ENCODE results near the gene SCRN1. TPM values are rescaled to one million over a fixed set of nuclear protein-coding genes. Genes with fewer than 3 reads are reported as not detected.
"Not testable (repeated sequence)": the region's sequence is repeated elsewhere in the genome, so short reads cannot be mapped to it uniquely, and the experiment has no call there.

The SCRN1 gene
- total RNA-seq, 1 donor from 2014 or later: 61.2 TPM

DNA sequence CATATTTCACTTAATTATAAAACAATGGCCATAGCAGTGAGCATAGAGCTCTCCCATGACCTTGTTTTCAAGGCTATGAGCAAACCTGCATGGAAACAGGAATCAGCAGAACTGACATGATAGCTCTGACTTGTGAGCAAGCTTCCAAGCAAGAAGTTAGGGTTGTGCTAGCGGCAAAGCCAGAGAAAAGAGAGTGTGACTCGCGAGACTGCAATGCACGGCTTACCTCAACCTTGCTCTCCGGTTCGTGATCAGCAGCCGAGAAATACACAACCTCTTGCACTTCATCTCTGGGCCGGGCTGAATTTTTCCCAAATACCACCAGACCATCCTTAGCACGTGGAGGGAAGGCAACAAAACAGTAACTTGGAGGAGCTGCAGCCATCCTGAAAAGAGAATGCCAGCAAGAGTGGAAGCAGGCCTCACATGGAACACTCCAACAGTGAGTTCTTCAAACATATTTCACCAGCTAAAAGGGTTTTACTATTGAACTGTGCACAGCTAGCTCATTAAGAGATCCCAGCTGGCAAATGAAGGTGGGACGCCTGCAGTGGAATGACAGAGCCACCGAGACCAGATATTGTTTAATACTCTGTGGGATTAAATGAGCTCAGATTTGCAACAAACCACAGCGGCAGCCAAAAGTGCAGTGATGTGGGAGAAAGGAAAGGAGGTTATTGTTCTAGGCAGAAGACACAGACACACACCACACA is 20.8 kb downstream of the SCRN1 start:
- DNase-seq (ENCODE audit: low spot score): no peak

DNA sequence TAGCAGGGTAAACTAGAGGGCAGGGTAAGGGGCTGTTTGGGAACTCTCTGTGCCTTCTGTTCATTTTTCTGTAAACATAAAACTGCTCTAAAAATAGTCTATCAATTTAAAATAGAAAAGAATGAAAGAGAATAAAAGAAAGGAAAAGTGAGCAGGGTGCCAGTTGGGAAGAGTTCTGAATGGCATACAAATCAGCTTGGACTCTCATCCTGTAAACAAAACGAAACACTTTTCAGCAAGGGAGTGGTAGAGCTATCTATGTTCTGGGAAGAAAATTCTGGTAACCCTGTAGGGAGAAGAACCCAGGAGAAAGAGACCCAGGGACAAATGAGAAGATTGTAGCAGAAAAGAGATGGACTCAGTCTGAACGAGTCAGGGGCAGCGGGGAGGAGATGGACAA is 24.6 kb downstream of the SCRN1 start:
- DNase-seq (ENCODE audit: low spot score): no peak

DNA sequence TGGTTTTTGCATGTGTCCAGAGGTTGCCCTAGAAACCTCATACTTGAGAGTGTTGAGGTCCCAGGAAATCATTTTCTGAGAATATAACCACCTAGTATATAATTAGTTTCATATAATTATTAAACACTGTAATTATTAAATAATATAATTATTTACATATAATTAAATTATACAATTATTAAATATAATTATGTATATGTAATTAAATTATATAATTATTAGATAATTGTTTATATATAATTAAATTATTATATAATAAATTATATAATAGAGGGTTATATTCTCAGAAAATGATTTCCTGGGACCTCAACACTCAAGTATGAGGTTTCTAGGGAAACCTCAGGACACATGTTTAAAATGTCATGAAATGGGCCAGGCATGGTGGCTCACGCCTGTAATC is 27.6 kb downstream of the SCRN1 start:
- DNase-seq (ENCODE audit: low spot score): no peak

DNA sequence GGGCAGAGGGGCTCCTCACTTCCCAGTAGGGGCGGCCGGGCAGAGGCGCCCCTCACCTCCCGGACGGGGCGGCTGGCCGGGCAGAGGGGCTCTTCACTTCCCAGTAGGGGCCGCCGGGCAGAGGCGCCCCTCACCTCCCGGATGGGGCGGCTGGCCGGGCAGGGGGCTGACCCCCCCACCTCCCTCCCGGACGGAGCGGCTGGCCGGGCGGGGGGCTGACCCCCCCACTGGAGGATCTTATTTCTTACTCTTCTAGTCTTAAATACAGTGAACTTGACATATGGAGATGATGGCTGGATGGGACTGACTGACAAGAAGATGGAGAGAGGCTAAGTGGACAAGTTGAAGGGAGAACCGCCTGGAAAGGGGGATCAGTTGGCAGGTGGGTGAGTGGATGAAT is 28.0 kb downstream of the SCRN1 start:
- DNase-seq (ENCODE audit: low spot score): not testable (repeated sequence)

DNA sequence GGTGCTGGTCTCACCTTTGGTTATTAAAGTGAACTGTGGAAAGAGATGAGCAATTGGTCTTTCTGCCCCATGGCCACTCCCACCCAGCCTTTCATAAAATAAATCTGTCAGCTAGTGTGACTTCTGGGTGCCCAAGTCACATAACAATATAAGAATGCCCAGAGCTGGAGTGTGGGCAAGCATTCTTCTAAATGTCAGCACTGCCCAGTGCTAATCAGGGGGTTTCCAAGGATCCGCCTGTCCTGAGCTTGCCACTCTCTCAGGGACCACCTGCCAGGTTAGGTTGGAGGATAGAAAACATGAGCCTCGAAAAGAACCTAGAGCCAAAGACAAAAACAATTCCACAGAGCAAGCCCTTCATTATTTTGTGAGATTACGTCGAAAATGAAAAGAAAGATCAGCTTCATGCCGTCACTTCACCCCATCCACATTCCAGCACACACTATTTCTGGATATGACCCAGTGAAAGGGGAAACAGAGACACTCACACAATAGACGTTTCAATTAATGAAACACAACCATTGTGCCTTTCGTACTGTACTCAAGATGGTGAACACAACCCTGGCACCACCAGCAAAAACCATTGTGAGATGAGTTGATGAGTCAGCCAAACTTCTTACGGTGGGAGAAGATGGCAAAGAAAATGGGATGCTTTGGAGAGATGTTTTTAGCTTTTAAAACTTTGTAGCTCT is 30.8 kb downstream of the SCRN1 start:
- DNase-seq (ENCODE audit: low spot score): no peak

- DNase-seq (ENCODE audit: low spot score): no peak
Observed at GRCh38 chr7:29957521-29958310, 31.9 kb downstream of the SCRN1 start.

- no peak for DNase-seq (ENCODE audit: low spot score)
Observed at GRCh38 chr7:29956487-29956836, 33.1 kb downstream of the SCRN1 start.

GRCh38 chr7:29955799-29956486 is 33.7 kb downstream of the SCRN1 start:
- no peak for DNase-seq (ENCODE audit: low spot score)

- no peak for DNase-seq (ENCODE audit: low spot score)
Observed at GRCh38 chr7:29955075-29955792, 34.4 kb downstream of the SCRN1 start.

- DNase-seq (ENCODE audit: low spot score): no peak
Observed at GRCh38 chr7:29953726-29954347, 35.8 kb downstream of the SCRN1 start.

- DNase-seq (ENCODE audit: low spot score): no peak
Observed at GRCh38 chr7:29951206-29951605, 38.4 kb downstream of the SCRN1 start.

- no peak for DNase-seq (ENCODE audit: low spot score)
Observed at GRCh38 chr7:29950480-29950879, 39.1 kb downstream of the SCRN1 start.

- no peak for DNase-seq (ENCODE audit: low spot score)
Observed at GRCh38 chr7:29948587-29948986, 41.0 kb downstream of the SCRN1 start.

DNA sequence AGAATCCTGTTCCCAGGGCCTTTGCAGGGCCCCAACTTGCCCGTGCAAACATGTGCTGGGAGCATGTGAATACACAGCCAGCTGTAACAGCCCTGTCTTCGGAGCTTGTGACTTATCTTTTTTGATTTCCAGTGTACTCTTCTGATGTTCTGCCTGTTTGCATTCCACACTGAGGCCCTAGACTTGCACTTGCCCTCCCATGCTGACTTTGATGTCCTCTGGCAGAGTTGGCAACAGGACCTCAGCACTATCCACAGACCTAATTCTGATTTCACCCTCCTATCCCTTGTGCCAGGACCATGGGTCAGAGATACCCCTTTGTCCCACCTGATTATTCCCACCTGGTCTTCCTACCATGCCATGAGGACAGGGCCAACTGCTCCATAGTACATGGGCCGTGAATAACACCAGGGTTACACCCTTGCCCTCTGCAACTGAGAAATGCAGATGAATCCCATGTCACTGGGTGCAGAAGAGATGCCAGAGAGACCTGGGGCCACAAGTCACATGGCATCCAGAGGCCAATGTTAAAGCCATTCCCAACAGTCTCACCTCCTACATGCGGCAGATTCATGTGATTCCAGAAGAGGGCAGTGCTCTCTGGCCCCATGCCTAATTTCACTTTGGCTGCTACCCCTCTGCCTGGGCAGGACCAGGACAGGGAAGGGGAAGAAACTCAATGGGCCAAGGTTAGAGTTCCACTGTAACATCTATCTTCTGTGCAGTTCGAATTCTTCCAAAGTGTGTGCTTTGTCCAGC is 43.0 kb downstream of the SCRN1 start:
- DNase-seq (ENCODE audit: low spot score): no peak

DNA sequence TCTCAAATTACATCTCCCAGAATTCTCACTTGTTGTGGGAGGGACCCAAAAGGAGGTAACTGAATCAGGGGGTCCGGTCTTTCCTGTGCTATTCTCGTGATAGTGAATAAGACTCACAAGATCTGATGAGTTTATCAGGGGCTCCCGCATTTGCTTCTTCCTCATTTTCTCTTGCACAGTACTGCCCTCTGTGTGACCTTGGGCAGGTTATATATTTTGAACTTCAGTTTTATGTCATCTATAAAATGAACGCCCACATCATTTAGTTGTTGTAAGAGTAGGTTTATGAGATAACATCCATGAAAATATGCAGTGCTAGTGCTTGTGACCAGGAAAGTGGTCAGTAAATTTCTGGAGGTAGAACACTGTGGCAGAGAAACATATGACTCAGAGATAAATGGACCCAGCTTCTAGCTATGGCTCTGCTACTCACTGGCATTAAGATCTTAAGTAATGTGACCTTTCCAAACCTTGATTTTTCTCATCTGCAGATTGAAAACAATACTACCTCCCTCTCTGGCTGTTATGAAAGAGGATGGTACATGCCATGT is 44.3 kb downstream of the SCRN1 start:
- DNase-seq (ENCODE audit: low spot score): no peak

DNA sequence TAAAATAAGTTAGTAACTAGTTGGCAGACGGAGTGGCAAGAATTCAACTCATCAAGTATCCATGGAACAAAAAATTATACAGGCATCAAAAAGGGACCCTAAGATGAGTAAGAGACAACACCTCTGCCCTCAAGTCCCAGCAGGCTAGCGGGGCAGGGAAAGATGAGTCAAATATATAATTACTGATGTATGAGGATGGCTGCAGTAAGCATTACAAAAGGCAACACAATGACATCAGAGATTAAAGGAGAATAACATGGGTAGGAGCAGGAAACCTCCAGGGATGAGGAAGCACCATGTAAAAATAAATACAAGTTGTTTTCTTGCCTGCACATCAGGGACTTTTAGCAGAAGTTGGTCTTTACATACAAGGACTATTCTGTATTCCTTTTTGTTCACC is 49.4 kb downstream of the SCRN1 start:
- DNase-seq (ENCODE audit: low spot score): no peak

DNA sequence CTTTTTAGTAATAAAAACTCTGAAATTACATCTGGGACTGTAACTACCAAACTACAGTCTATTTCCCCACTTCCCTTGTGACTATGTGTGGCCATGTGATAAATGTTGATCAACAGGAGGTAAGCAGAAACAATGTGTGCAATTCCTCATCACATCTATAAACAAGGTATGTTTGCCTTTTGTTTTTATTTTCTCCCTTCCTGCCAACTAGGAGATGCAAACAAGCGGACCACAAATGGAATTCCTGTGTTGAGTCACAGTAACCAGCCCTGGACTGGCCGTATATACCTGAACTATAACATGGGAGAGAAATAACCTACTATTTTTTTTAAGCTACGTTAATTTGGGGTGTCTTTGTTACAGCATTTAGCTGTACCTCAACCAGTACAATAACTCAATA is 52.5 kb downstream of the SCRN1 start:
- no peak for DNase-seq (ENCODE audit: low spot score)

- no peak for DNase-seq (ENCODE audit: low spot score)
Observed at GRCh38 chr7:29935111-29935510, 54.5 kb downstream of the SCRN1 start.

GRCh38 chr7:29929018-29929807 is 60.4 kb downstream of the SCRN1 start:
- no peak for DNase-seq (ENCODE audit: low spot score)
